Stimulated activated naive B cell treated with anti-CD40 and anti-IgM and Interleukin-4, amounts not matched to agents 10 μg/mL and 1 μg/mL and 100 μg/mL, for 72 hours (primary cell): ENCODE data around the gene RALGAPA1.
A peak's percentile ranks its signal among the peaks of the same experiment; 100 is the strongest.
"Not testable (repeated sequence)": the region's sequence is repeated elsewhere in the genome, so short reads cannot be mapped to it uniquely, and the experiment has no call there.

ENCODE experiments used
- ATAC-seq, 2 donors: fragments of 150-1000 bp; cut with Tn5 transposase; replicated peaks; 2 replicates each; pipeline ENCODE4 v1.10.0; 2021; ENCODE audit warnings: moderate library complexity in 1 of 2
- DNase-seq: peaks from one replicate; pipeline ENCODE4 v3.0.0; 2021
- H3K27ac Mint-ChIP-seq: one replicate; pipeline ENCODE4 v1.8.0; 2022; ENCODE audit warnings: mild to moderate bottlenecking, mixed read lengths
- H3K27me3 Mint-ChIP-seq, 2 donors: one replicate each; pipeline ENCODE4 v1.8.0; 2022; ENCODE audit warnings: mixed read lengths in 2 of 2
- H3K36me3 Mint-ChIP-seq, 2 donors: one replicate each; pipeline ENCODE4 v1.8.0; 2022; ENCODE audit warnings: mixed read lengths in 2 of 2, mild to moderate bottlenecking in 1 of 2
- H3K4me1 Mint-ChIP-seq, 2 donors: one replicate each; pipeline ENCODE4 v1.8.0; 2022; ENCODE audit warnings: mixed read lengths in 2 of 2, mild to moderate bottlenecking in 1 of 2
- H3K4me3 Mint-ChIP-seq, 2 donors: one replicate each; pipeline ENCODE4 v1.8.0; 2022; ENCODE audit warnings: mild to moderate bottlenecking in 2 of 2, mixed read lengths in 2 of 2, moderate library complexity in 1 of 2
- H3K9me3 Mint-ChIP-seq, 2 donors: one replicate each; pipeline ENCODE4 v1.8.0; 2022; ENCODE audit warnings: mixed read lengths in 2 of 2, mild to moderate bottlenecking in 1 of 2

RALGAPA1 gene

GRCh38 chr14:35827678-35828472 is 18.8 kb upstream of the RALGAPA1 start:
- Mint-ChIP-seq H3K27ac (no peak overlapping the region), H3K36me3 (peaks cover 0 to 8% of the 10 kb centered on the region in 2 donors), H3K9me3 (no peaks in the 10 kb centered on the region), H3K4me1 (peaks cover 9 to 21% of the 10 kb centered on the region in 2 donors), H3K27me3 (no peaks in the 10 kb centered on the region), H3K4me3 (no peak overlapping the region)
- no peak for DNase-seq
- no peak for ATAC-seq

GRCh38 chr14:35826952-35827416 is 17.9 kb upstream of the RALGAPA1 start:
- ATAC-seq = no peak
- H3K36me3 Mint-ChIP-seq = peaks cover 0 to 7% of the 10 kb centered on the region in 2 donors
- H3K9me3 Mint-ChIP-seq = no peaks in the 10 kb centered on the region
- no peaks in the 10 kb centered on the region for H3K27me3 Mint-ChIP-seq
- H3K4me3 Mint-ChIP-seq = peak overlapping the region; percentile 90 to 94
- no peak for DNase-seq
- peaks cover 9 to 21% of the 10 kb centered on the region in 2 donors for H3K4me1 Mint-ChIP-seq
- peak overlapping the region; percentile 97 for H3K27ac Mint-ChIP-seq

GRCh38 chr14:35826218-35826951 is 17.3 kb upstream of the RALGAPA1 start, which contains the start of gene BRMS1L:
TSS of gene BRMS1L (plus strand) at chr14:35826338. CDS start at chr14:35826517, 179 bp downstream.
- ATAC-seq = peak; percentile 96 to 97
- Mint-ChIP-seq H3K27ac (peak within 1 kb of the TSS; percentile 97), H3K4me3 (peak within 1 kb of the TSS; percentile 91 to 94), H3K36me3 (peaks cover 0 to 1% of the 10 kb centered on the region in 2 donors), H3K9me3 (no peaks in the 10 kb centered on the region), H3K27me3 (no peaks in the 10 kb centered on the region), H3K4me1 (peaks cover 9 to 21% of the 10 kb centered on the region in 2 donors)
- DNase-seq = peak; percentile 98

- ATAC-seq (no peak), DNase-seq (no peak)
- Mint-ChIP-seq H3K27me3 (no peaks in the 10 kb centered on the region), H3K9me3 (no peaks in the 10 kb centered on the region), H3K27ac (peak overlapping the region; percentile 97), H3K4me3 (peak overlapping the region; percentile 90 to 94), H3K4me1 (peaks cover 9 to 21% of the 10 kb centered on the region in 2 donors), H3K36me3 (no peaks in the 10 kb centered on the region)
Measured at GRCh38 chr14:35825968-35826217, 16.8 kb upstream of the RALGAPA1 start.

- not testable (repeated sequence) for DNase-seq, H3K27me3 Mint-ChIP-seq, ATAC-seq, H3K36me3 Mint-ChIP-seq, H3K27ac Mint-ChIP-seq, H3K9me3 Mint-ChIP-seq
- peak overlapping the region; percentile 91 for H3K4me3 Mint-ChIP-seq
- peaks cover 9 to 21% of the 10 kb centered on the region in 2 donors for H3K4me1 Mint-ChIP-seq
Measured at GRCh38 chr14:35824446-35825165, 15.5 kb upstream of the RALGAPA1 start.

DNA sequence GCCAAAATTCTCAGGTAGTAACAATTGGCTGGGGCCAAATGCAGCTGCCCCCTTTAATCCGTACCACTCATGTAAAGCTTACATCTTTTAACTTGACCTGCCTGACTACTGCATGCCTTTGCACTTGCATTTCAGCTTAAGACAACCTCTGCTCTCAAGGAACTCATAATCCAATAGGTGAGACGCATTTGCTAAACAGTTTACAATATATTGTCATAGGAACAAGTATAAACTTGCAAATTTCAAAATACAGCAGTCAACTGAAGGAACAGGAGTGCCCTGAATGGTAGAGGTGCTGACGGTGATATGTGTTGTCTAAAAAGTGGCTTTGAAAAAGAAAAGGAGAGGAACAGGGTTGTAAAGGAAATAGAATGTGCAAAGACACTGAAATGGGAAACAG is 13.4 kb upstream of the RALGAPA1 start:
- Mint-ChIP-seq H3K9me3 (no peaks in the 10 kb centered on the region), H3K4me3 (no peak overlapping the region), H3K4me1 (peaks cover 5 to 11% of the 10 kb centered on the region in 2 donors), H3K27me3 (peaks cover 0 to 5% of the 10 kb centered on the region in 2 donors), H3K27ac (no peak overlapping the region), H3K36me3 (no peaks in the 10 kb centered on the region)
- ATAC-seq (no peak), DNase-seq (no peak)

DNA sequence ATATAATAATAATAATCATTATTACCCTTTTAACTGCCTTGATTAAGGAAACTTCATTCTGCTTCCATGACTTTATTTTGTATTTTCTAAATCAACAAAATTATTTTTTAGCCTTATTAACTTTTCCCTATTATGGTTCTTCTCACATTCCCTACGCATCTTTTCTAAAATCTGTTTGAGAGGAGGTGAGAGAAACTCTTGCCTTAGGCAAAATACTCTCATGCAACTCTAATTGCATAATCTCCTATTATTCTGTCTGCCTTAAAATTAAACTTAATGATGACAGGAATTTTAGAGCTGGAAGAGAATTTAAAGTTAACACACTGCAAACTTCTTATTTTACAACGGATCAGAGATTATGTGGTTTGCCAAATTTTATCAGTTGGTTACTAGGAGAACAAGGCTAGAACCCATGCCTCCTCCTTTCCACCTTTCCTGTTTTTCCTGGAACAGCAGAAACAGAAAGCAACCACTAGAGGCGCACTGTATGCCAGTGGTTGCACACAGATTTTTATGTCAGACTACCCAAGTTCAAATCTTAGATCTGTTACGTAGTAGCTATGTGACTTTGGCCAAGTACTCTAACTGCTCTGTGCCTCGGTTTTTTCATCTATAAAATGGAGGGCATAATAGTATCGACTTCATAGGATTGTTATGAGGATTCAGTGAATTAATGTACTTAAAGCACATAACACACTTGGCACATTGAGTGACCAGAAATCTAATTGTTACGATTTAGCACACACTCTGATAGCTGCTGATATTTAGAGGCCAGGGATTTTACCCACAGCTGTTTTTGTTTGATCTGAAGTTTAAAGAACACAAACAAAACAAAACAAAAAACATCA is 12.7 kb upstream of the RALGAPA1 start:
- Mint-ChIP-seq H3K4me3 (no peak overlapping the region), H3K27me3 (peaks cover 0 to 5% of the 10 kb centered on the region in 2 donors), H3K9me3 (no peaks in the 10 kb centered on the region), H3K36me3 (no peaks in the 10 kb centered on the region), H3K4me1 (peaks cover 2 to 5% of the 10 kb centered on the region in 2 donors), H3K27ac (no peak overlapping the region)
- no peak for DNase-seq
- ATAC-seq = no peak

- Mint-ChIP-seq H3K36me3 (no peaks in the 10 kb centered on the region), H3K4me3 (no peak overlapping the region), H3K4me1 (no peaks in the 10 kb centered on the region), H3K27ac (no peak overlapping the region), H3K27me3 (peaks cover 0 to 5% of the 10 kb centered on the region in 2 donors), H3K9me3 (no peaks in the 10 kb centered on the region)
- DNase-seq = no peak
- ATAC-seq = no peak
Measured at GRCh38 chr14:35819591-35820540, 10.8 kb upstream of the RALGAPA1 start.

GRCh38 chr14:35818346-35819115 is 9.4 kb upstream of the RALGAPA1 start:
- no peak overlapping the region for H3K27ac Mint-ChIP-seq
- no peaks in the 10 kb centered on the region for H3K4me1 Mint-ChIP-seq
- H3K27me3 Mint-ChIP-seq = peaks cover 0 to 5% of the 10 kb centered on the region in 2 donors
- H3K4me3 Mint-ChIP-seq = no peak overlapping the region
- no peak for DNase-seq
- H3K36me3 Mint-ChIP-seq = no peaks in the 10 kb centered on the region
- H3K9me3 Mint-ChIP-seq = no peaks in the 10 kb centered on the region
- ATAC-seq = no peak

DNA sequence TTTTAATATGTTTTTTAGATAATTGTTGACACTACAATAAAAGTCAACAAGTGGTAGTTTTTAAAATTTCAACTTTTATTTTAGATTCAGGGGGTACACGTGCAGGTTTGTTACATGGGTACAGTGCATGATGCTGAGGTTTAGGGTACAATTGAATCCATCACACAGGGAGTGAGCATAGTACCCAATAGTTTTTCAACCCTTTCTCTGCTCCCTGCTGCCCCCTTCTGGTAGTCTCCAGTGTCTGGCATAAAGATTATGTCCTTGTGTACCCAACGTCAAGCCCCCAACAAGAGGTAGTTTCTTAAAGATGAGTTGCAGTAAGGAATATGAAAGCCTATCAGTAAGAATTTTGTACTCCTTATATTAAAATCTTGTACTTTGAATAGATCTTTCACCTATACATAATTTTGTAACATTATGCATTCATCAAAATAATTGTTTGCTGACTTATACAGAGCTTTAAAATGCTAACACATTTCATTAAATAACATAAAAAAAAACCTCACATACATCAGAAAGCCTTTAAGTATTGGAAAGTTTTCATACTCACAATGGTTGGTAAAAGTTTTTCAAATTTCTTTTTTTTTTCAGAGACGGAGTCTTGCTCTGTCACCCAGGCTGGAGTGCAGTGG is 5.4 kb upstream of the RALGAPA1 start:
- H3K27me3 Mint-ChIP-seq = no peaks in the 10 kb centered on the region
- no peaks in the 10 kb centered on the region for H3K9me3 Mint-ChIP-seq
- DNase-seq (peak; percentile 49), ATAC-seq (peak; percentile 88 to 89)
- H3K27ac Mint-ChIP-seq = no peak overlapping the region
- no peak overlapping the region for H3K4me3 Mint-ChIP-seq
- peaks cover 0 to under 1% of the 10 kb centered on the region in 2 donors for H3K4me1 Mint-ChIP-seq
- no peaks in the 10 kb centered on the region for H3K36me3 Mint-ChIP-seq

GRCh38 chr14:35810963-35811362 is 1.9 kb upstream of the RALGAPA1 start:
- ATAC-seq (no peak), DNase-seq (no peak)
- H3K36me3 Mint-ChIP-seq = no peaks in the 10 kb centered on the region
- H3K27ac Mint-ChIP-seq = no peak overlapping the region
- H3K4me1 Mint-ChIP-seq = peaks cover 9 to 26% of the 10 kb centered on the region in 2 donors
- no peaks in the 10 kb centered on the region for H3K9me3 Mint-ChIP-seq
- H3K4me3 Mint-ChIP-seq = no peak overlapping the region
- no peaks in the 10 kb centered on the region for H3K27me3 Mint-ChIP-seq

GRCh38 chr14:35809597-35809996 is 502 bp upstream of the RALGAPA1 start:
- Mint-ChIP-seq H3K36me3 (peaks cover 2 to 3% of the 10 kb centered on the region in 2 donors), H3K9me3 (no peaks in the 10 kb centered on the region), H3K27me3 (no peaks in the 10 kb centered on the region), H3K4me3 (peak overlapping the region in 1 of 2 donors; percentile 100), H3K4me1 (peaks cover 9 to 30% of the 10 kb centered on the region in 2 donors), H3K27ac (peak overlapping the region; percentile 86)
- DNase-seq = no peak
- ATAC-seq = no peak
